ENCODE results near the gene METTL3. TPM values are rescaled to one million over a fixed set of nuclear protein-coding genes. Genes with fewer than 3 reads are reported as not detected.
A peak's percentile ranks its signal among the peaks of the same experiment; 100 is the strongest.

The METTL3 gene
- total and polyA plus RNA-seq, 2 of the 13 experiments (the other 11 are each of a cell fraction or from before 2014, with no cell fraction given): 123 to 130 TPM

DNA sequence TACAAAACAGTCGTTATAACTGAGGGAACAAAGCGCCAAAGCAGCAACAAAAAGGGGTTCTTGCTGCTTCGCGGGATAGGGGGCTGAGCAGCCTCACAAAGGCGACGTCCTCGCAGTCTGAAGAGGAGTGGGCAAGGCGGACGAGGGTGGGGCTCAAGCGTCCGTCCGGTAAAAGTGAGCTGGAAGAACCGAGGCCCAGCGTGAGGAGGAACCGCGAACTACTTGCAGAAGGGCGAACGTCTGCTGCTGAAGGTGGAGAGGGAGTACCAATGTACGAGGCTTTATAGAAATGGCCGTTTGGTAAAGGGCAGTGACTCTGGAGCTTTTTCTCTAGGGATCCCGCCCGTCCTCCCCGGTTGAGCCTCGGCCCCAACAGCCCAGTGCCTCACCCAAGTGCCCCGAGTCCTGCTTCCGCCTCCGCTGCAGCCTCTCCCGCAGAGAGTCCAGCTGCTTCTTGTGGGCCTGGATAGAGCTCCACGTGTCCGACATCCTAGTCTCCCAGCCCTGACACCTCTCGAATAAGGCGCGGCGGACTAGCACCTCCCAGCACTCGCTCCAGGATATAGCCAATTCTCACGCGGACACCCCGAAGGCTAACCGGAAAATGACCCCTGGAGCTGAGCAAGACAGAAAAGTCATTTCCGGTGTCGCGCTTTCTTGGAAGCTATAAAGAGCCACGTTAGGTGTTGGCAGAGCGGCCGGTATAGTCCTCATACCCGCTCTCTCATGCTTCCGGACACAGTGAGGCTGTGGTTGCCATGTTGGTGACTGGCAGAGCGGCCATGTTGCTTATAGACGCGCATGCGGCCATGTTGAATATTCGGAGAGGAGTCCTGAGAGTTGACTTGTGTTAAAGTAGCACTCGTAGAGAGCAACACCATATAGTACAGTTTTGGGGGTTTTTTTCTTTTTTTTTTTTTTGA lies at the start of gene METTL3 (continued):
- TF ChIP-seq ZBTB39 (CRISPR knock-in tag; IDR thresholded peaks at IDR 0.05): no peak
- peak; percentile 98 for TF ChIP-seq ZNF335 (CRISPR knock-in tag; IDR thresholded peaks at IDR 0.05)
- peak; percentile 93; the same call in 1 of the 2 replicates for TF ChIP-seq EHMT2 (IDR thresholded peaks at IDR 0.05; ENCODE audit: borderline replicate concordance, low read depth, low read length)
- peak; percentile 82; the same call in 1 of the 2 replicates for TF ChIP-seq ZNF367 (CRISPR knock-in tag; IDR thresholded peaks at IDR 0.05; ENCODE audit: borderline replicate concordance)
- TF ChIP-seq, protein P1, sequence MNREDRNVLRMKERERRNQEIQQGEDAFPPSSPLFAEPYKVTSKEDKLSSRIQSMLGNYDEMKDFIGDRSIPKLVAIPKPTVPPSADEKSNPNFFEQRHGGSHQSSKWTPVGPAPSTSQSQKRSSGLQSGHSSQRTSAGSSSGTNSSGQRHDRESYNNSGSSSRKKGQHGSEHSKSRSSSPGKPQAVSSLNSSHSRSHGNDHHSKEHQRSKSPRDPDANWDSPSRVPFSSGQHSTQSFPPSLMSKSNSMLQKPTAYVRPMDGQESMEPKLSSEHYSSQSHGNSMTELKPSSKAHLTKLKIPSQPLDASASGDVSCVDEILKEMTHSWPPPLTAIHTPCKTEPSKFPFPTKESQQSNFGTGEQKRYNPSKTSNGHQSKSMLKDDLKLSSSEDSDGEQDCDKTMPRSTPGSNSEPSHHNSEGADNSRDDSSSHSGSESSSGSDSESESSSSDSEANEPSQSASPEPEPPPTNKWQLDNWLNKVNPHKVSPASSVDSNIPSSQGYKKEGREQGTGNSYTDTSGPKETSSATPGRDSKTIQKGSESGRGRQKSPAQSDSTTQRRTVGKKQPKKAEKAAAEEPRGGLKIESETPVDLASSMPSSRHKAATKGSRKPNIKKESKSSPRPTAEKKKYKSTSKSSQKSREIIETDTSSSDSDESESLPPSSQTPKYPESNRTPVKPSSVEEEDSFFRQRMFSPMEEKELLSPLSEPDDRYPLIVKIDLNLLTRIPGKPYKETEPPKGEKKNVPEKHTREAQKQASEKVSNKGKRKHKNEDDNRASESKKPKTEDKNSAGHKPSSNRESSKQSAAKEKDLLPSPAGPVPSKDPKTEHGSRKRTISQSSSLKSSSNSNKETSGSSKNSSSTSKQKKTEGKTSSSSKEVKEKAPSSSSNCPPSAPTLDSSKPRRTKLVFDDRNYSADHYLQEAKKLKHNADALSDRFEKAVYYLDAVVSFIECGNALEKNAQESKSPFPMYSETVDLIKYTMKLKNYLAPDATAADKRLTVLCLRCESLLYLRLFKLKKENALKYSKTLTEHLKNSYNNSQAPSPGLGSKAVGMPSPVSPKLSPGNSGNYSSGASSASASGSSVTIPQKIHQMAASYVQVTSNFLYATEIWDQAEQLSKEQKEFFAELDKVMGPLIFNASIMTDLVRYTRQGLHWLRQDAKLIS (CRISPR knock-in tag; IDR thresholded peaks at IDR 0.05): peak; percentile 48; the same call in 1 of the 2 replicates
- 0 out of 2 replicates have a peak, but pooled peaks have one; percentile 4 for TF ChIP-seq ZNF75D (CRISPR knock-in tag; IDR thresholded peaks at IDR 0.05; ENCODE audit: borderline replicate concordance)
- no peak; the same call in 1 of the 2 replicates for TF ChIP-seq GATA4 (IDR thresholded peaks at IDR 0.05; ENCODE audit: borderline replicate concordance, low read depth)
- TF ChIP-seq, protein P2, sequence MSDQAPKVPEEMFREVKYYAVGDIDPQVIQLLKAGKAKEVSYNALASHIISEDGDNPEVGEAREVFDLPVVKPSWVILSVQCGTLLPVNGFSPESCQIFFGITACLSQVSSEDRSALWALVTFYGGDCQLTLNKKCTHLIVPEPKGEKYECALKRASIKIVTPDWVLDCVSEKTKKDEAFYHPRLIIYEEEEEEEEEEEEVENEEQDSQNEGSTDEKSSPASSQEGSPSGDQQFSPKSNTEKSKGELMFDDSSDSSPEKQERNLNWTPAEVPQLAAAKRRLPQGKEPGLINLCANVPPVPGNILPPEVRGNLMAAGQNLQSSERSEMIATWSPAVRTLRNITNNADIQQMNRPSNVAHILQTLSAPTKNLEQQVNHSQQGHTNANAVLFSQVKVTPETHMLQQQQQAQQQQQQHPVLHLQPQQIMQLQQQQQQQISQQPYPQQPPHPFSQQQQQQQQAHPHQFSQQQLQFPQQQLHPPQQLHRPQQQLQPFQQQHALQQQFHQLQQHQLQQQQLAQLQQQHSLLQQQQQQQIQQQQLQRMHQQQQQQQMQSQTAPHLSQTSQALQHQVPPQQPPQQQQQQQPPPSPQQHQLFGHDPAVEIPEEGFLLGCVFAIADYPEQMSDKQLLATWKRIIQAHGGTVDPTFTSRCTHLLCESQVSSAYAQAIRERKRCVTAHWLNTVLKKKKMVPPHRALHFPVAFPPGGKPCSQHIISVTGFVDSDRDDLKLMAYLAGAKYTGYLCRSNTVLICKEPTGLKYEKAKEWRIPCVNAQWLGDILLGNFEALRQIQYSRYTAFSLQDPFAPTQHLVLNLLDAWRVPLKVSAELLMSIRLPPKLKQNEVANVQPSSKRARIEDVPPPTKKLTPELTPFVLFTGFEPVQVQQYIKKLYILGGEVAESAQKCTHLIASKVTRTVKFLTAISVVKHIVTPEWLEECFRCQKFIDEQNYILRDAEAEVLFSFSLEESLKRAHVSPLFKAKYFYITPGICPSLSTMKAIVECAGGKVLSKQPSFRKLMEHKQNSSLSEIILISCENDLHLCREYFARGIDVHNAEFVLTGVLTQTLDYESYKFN (CRISPR knock-in tag; conservative IDR thresholded peaks at IDR 0.05): peak; percentile 42; the same call in 1 of the 2 replicates
- peak; percentile 72 for TF ChIP-seq FOXO1 (CRISPR knock-in tag; IDR thresholded peaks at IDR 0.05)
- TF ChIP-seq ISL2 (CRISPR knock-in tag; IDR thresholded peaks at IDR 0.05): peak; percentile 83
- peak; percentile 38 for TF ChIP-seq TAF15 (IDR thresholded peaks at IDR 0.05; ENCODE audit: low read depth, low read length, poor library complexity, severe bottlenecking)
- peak; percentile 41; the same call in 1 of the 2 replicates for TF ChIP-seq SALL2 (CRISPR knock-in tag; IDR thresholded peaks at IDR 0.05)
- peak; percentile 78; the same call in 1 of the 2 replicates for TF ChIP-seq ZNF205 (CRISPR knock-in tag; IDR thresholded peaks at IDR 0.05)
- peak; percentile 83 for TF ChIP-seq HDAC2 (CRISPR knock-in tag; IDR thresholded peaks at IDR 0.05)
- TF ChIP-seq PRMT3 (CRISPR knock-in tag; IDR thresholded peaks at IDR 0.05; ENCODE audit: borderline replicate concordance, low read depth): 0 out of 2 replicates have a peak, but pooled peaks have one; percentile 58
- no peak for TF ChIP-seq ZNF234 (CRISPR knock-in tag; conservative IDR thresholded peaks at IDR 0.05)
